Lung (tissue), 12 donors: Measurements from ENCODE around the gene APOLD1. TPM values are rescaled to one million over a fixed set of nuclear protein-coding genes. Genes with fewer than 3 reads are reported as not detected.

Experiments used
- ATAC-seq: fragments of 200-7000 bp; cut with Tn5 transposase; one replicate; pipeline ENCODE4 v1.9.1; 2020; ENCODE audit warnings: moderate number of reproducible peaks; ENCODE audit not compliant: insufficient read depth, low FRiP score
- DNase-seq, 3 donors: peaks; one replicate each; pipeline ENCODE4 v3.0.0-alpha.2; 2013 to 2017
- H3K27ac ChIP-seq, 2 donors: one replicate each; pipeline ENCODE4 v1.5.1; 2013; ENCODE audit warnings: mild to moderate bottlenecking in 2 of 2, moderate library complexity in 2 of 2, control low read depth in 1 of 2, inconsistent platforms in 1 of 2, low read depth in 1 of 2, low read length in 1 of 2
- H3K27me3 ChIP-seq, 3 donors: one replicate each; pipeline ENCODE4 v1.5.1; 2013; ENCODE audit warnings: low read length in 2 of 3; ENCODE audit not compliant: control insufficient read depth in 3 of 3, insufficient read depth in 3 of 3
- H3K36me3 ChIP-seq, 4 donors: one replicate each; pipeline ENCODE4 v1.5.1; 2013; ENCODE audit warnings: low read length in 4 of 4, mild to moderate bottlenecking in 1 of 4, moderate library complexity in 1 of 4; ENCODE audit not compliant: control insufficient read depth in 4 of 4, insufficient read depth in 4 of 4
- H3K4me1 ChIP-seq, 5 donors: one replicate each; pipeline ENCODE4 v1.5.1; 2013; ENCODE audit warnings: low read length in 5 of 5, mild to moderate bottlenecking in 2 of 5, moderate library complexity in 1 of 5; ENCODE audit not compliant: control insufficient read depth in 5 of 5, insufficient read depth in 5 of 5
- H3K4me3 ChIP-seq: one replicate; pipeline ENCODE4 v1.5.1; 2013; ENCODE audit warnings: mild to moderate bottlenecking, control low read depth, moderate library complexity
- H3K9ac ChIP-seq, 2 donors: one replicate each; pipeline ENCODE4 v1.5.1; 2013; ENCODE audit warnings: low read length in 2 of 2, control low read depth in 1 of 2; ENCODE audit not compliant: insufficient read depth in 1 of 2
- H3K9me3 ChIP-seq, 4 donors: one replicate each; pipeline ENCODE4 v1.5.1; 2013; ENCODE audit warnings: low read length in 3 of 4, mild to moderate bottlenecking in 1 of 4, moderate library complexity in 1 of 4; ENCODE audit not compliant: control insufficient read depth in 4 of 4, insufficient read depth in 3 of 4
- WGBS, 2 donors: extraction: QIAGEN DNeasy Blood & Tissue Kit; methylation state at CpG; one replicate each; pipeline ENCODE4 v1.1.7; 2013; 5-methylcytosine and 5-hydroxymethylcytosine counted together
- polyA plus RNA-seq, 2 donors: library from polyadenylated mRNA; stranded (reverse); fragments of 200-250 nt; gene quantifications; one replicate each; pipeline ENCODE4 v1.2.1, GENCODE V29; 2013
- total RNA-seq, 2 donors: library from RNA; depleted of rRNA in 1 of 2; stranded (reverse); fragments of >200 nt in 1 of 2; gene quantifications; one replicate each; pipeline ENCODE4 v1.2.1, GENCODE V29; 2014 to 2021
- TF ChIP-seq, protein P1 (sequence below): IDR thresholded peaks from 2 replicates; pipeline ENCODE4 v1.5.1; 2012; ENCODE audit warnings: mild to moderate bottlenecking; ENCODE audit errors: control extremely low read depth, extremely low read depth
- donor health status: control.
- donor health status: control.
- donor health status: Bipolar disorder and iron deficiency.
- donor health status: healthy.
- donor health status: DM: yes; HTN: yes; CAD: no.

APOLD1 gene
- total and polyA plus RNA-seq, 4 donors = 3.1 to 22.9 (median 20.8) TPM

DNA sequence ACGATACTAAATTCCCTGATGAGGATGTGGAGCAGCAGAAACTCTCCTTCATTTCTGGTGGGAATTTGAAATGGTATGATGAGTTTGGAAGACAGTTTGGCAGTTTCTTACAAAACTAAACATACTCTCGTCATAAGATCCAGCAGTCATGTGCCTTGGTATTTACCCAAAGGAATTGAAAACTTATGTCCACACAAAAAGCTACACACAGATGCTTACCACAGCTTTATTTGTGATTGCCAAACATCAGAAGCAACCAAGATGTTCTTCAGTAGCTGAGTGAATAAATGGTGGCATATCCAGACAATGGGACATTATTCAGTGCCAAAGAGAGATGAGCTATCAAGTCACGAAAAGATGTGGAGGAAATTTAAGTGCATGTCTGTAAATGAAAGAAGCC is 10.7 kb upstream of the APOLD1 start:
- peaks cover 0 to under 1% (median 0%) of the 10 kb centered on the region in 4 donors for H3K9me3 ChIP-seq
- no peak overlapping the region for H3K4me3 ChIP-seq
- peaks cover 0 to 5% (median 0%) of the 10 kb centered on the region in 5 donors for H3K4me1 ChIP-seq
- no peak overlapping the region for H3K9ac ChIP-seq
- no peak overlapping the region for H3K27ac ChIP-seq
- 81 to 86% methylated on average over 3 of the region's 3 CpGs for WGBS, 2 donors
- peaks cover 0 to 2% (median 0%) of the 10 kb centered on the region in 4 donors for H3K36me3 ChIP-seq
- TF ChIP-seq, protein P1, sequence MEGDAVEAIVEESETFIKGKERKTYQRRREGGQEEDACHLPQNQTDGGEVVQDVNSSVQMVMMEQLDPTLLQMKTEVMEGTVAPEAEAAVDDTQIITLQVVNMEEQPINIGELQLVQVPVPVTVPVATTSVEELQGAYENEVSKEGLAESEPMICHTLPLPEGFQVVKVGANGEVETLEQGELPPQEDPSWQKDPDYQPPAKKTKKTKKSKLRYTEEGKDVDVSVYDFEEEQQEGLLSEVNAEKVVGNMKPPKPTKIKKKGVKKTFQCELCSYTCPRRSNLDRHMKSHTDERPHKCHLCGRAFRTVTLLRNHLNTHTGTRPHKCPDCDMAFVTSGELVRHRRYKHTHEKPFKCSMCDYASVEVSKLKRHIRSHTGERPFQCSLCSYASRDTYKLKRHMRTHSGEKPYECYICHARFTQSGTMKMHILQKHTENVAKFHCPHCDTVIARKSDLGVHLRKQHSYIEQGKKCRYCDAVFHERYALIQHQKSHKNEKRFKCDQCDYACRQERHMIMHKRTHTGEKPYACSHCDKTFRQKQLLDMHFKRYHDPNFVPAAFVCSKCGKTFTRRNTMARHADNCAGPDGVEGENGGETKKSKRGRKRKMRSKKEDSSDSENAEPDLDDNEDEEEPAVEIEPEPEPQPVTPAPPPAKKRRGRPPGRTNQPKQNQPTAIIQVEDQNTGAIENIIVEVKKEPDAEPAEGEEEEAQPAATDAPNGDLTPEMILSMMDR = no peak
- no peaks in the 10 kb centered on the region for H3K27me3 ChIP-seq
- no peak for DNase-seq
- no peak for ATAC-seq

DNA sequence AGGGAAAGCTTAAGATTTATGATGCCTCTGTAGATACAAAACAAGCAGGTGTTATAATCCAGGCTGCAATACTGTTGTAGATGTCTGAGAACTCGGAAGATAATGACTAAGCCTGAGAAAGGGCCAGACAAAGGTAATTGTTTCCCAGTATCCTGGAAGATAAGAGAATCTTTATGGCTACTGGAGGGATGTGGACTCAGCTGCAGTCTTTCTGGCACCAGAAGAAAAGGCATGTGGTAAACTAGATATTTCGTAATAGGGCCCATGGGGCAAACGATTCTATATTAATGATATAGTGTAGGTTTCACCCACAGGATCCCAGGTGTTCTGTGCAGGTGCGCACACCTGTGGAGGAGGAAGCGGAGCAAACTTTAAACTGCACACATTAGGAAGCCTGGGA is 9.2 kb upstream of the APOLD1 start:
- no peak for ATAC-seq
- TF ChIP-seq, protein P1 = no peak
- H3K9me3 ChIP-seq = no peaks in the 10 kb centered on the region
- H3K4me1 ChIP-seq = peaks cover 0 to 5% (median 0%) of the 10 kb centered on the region in 5 donors
- no peak overlapping the region for H3K9ac ChIP-seq
- peaks cover 0 to 2% (median 0%) of the 10 kb centered on the region in 4 donors for H3K36me3 ChIP-seq
- WGBS, 2 donors = 63 to 64% methylated on average over 5 of the region's 5 CpGs
- H3K4me3 ChIP-seq = no peak overlapping the region
- H3K27me3 ChIP-seq = no peaks in the 10 kb centered on the region
- DNase-seq = no peak
- H3K27ac ChIP-seq = no peak overlapping the region

DNA sequence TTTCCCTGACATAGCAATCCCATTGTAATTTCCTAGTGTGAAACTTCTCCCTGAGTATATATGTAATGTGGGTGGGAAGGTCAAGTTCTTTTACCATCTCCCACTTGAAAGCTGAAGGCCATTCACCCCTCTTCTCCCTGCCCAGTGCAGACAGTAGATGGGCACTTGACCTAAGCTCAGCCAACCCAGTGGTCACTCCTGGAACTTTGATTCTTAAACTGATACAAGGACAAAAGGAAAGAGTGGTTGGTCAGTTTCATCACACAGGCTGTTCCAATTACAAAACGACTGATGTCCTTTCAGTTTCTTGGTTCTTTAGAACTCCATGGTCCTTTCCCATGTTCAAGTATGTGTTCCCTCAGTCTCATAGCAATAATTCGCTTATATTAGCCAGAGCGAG is 8.4 kb upstream of the APOLD1 start:
- H3K9ac ChIP-seq = no peak overlapping the region
- no peaks in the 10 kb centered on the region for H3K27me3 ChIP-seq
- no peak overlapping the region for H3K4me3 ChIP-seq
- ATAC-seq (no peak), DNase-seq (no peak)
- no peak overlapping the region for H3K27ac ChIP-seq
- WGBS, 2 donors = 77 to 83% methylated on average over 3 of the region's 3 CpGs
- H3K9me3 ChIP-seq = no peaks in the 10 kb centered on the region
- peaks cover 0 to 5% (median 0%) of the 10 kb centered on the region in 5 donors for H3K4me1 ChIP-seq
- TF ChIP-seq, protein P1 = no peak
- peaks cover 0 to 2% (median 0%) of the 10 kb centered on the region in 4 donors for H3K36me3 ChIP-seq

DNA sequence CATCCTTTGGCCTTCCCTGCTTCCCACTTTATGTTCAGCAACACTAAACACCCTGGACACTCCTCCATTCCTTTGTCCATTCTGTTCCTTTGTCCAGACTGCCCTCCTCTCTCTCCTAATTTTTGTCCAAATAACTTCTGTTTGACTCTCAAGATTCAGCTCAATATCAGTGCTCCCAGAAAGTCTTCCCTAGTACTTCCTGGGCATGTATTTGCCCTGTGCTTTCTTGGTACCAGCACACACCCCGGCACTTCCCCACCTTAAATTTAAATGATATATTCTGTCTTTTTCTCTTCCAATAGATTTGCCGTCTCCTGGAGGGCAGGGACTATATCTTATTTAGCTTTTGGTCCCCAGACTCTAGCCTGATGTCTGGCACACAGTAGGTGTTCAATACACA is 6.5 kb upstream of the APOLD1 start:
- no peak overlapping the region for H3K4me3 ChIP-seq
- H3K27me3 ChIP-seq = no peaks in the 10 kb centered on the region
- H3K27ac ChIP-seq = no peak overlapping the region
- no peaks in the 10 kb centered on the region for H3K9me3 ChIP-seq
- peaks cover 0 to 5% (median 0%) of the 10 kb centered on the region in 5 donors for H3K4me1 ChIP-seq
- WGBS, 2 donors = 87 to 89% methylated on average over 2 of the region's 2 CpGs
- ATAC-seq (no peak), DNase-seq (no peak)
- H3K9ac ChIP-seq = no peak overlapping the region
- H3K36me3 ChIP-seq = peaks cover 0 to 2% (median 0%) of the 10 kb centered on the region in 4 donors
- TF ChIP-seq, protein P1 = no peak
